Keratinocyte (primary cell): ENCODE measurements around the gene IL22RA1. TPM values are rescaled to one million over a fixed set of nuclear protein-coding genes. Genes with fewer than 3 reads are reported as not detected.

Experiments
- DNase-seq: peaks from one replicate; pipeline ENCODE4 v3.0.0-alpha.2; 2011; ENCODE audit warnings: low read depth, missing footprints, low spot score
- FAIRE-seq: peaks from 2 replicates; lab custom pipeline; 2011; peaks lifted over from hg19 to GRCh38; lab: Jason Lieb, UNC
- H2AFZ ChIP-seq: 2 replicates; pipeline ENCODE4 v1.6.0; 2012; ENCODE audit warnings: low read length, control low read depth, inconsistent platforms; ENCODE audit not compliant: control insufficient read depth
- H3K27ac ChIP-seq: 2 replicates; pipeline ENCODE4 v1.5.1; 2011; ENCODE audit warnings: low read length; ENCODE audit not compliant: control insufficient read depth, insufficient read depth
- H3K27me3 ChIP-seq: 3 replicates; pipeline ENCODE4 v1.6.0; 2011; ENCODE audit warnings: low read length; ENCODE audit not compliant: control insufficient read depth, insufficient read depth; ENCODE audit errors: extremely low read depth
- H3K36me3 ChIP-seq, 2 experiments: 2 replicates in 1 of 2; 3 replicates in 1 of 2; pipeline ENCODE4 v1.5.1; 2011; ENCODE audit warnings: low read length in 2 of 2, mild to moderate bottlenecking in 1 of 2; ENCODE audit not compliant: control insufficient read depth in 2 of 2, insufficient read depth in 2 of 2; ENCODE audit errors: extremely low read depth in 1 of 2
- H3K4me1 ChIP-seq: 3 replicates; pipeline ENCODE4 v1.5.1; 2011; ENCODE audit warnings: low read length; ENCODE audit not compliant: control insufficient read depth, insufficient read depth; ENCODE audit errors: extremely low read depth
- H3K4me2 ChIP-seq: 3 replicates; pipeline ENCODE4 v1.6.0; 2011; ENCODE audit warnings: low read depth, low read length; ENCODE audit not compliant: control insufficient read depth, insufficient read depth; ENCODE audit errors: extremely low read depth
- H3K4me3 ChIP-seq, 3 experiments: fragments of 200-600 bp in 1 of 3; sonication (generic) in 1 of 3; 2 replicates in 2 of 3; 3 replicates in 1 of 3; pipeline ENCODE4 v1.5.1; 2011 to 2016; ENCODE audit warnings: low read length in 3 of 3, mild to moderate bottlenecking in 3 of 3, control low read depth in 2 of 3, inconsistent platforms in 1 of 3, low read depth in 1 of 3, mixed read lengths in 1 of 3, mixed run types in 1 of 3, moderate library complexity in 1 of 3; ENCODE audit not compliant: control insufficient read depth in 2 of 3, insufficient read depth in 2 of 3; ENCODE audit errors: extremely low read depth in 1 of 3
- H3K79me2 ChIP-seq: 2 replicates; pipeline ENCODE4 v1.6.0; 2012; ENCODE audit warnings: low read length; ENCODE audit not compliant: control insufficient read depth, insufficient read depth
- H3K9ac ChIP-seq: 3 replicates; pipeline ENCODE4 v1.6.0; 2011; ENCODE audit warnings: low read length; ENCODE audit not compliant: control insufficient read depth, insufficient read depth; ENCODE audit errors: extremely low read depth
- H3K9me1 ChIP-seq: 3 replicates; pipeline ENCODE4 v1.6.0; 2011; ENCODE audit warnings: low read length; ENCODE audit not compliant: control insufficient read depth, insufficient read depth; ENCODE audit errors: extremely low read depth
- H3K9me3 ChIP-seq: 2 replicates; pipeline ENCODE4 v1.5.1; 2012; ENCODE audit warnings: low read depth, low read length; ENCODE audit not compliant: control insufficient read depth
- H4K20me1 ChIP-seq: 3 replicates; pipeline ENCODE4 v1.6.0; 2011; ENCODE audit warnings: low read length; ENCODE audit not compliant: control insufficient read depth, insufficient read depth; ENCODE audit errors: extremely low read depth
- EZH2 ChIP-seq: IDR thresholded peaks from one replicate; pipeline ENCODE4 v1.6.1; 2012; ENCODE audit warnings: inconsistent platforms, mild to moderate bottlenecking, low read length, moderate library complexity
- dilution Hi-C: fragments of 300-500 bp; cut with MboI; formaldehyde crosslinking; loops from one replicate; pipeline ENCODE4 v1.7.0; 2020; ENCODE audit warnings: low sequenced_read_pairs; ENCODE audit not compliant: extremely low pct_ligation_motif_present
- polyA plus RNA-seq, 5 experiments: library from polyadenylated mRNA; depleted of rRNA in 3 of 5; stranded (reverse) in 3 of 5; stranded (forward) in 1 of 5; unstranded in 1 of 5; fragments of >200 nt; gene quantifications; 1 replicate in 1 of 5; 2 replicates in 3 of 5; 3 replicates in 1 of 5; pipeline versions ENCODE4 v1.2.1 to v1.2.3, GENCODE V29; 2011 to 2012; ENCODE audit warnings: missing spikeins in 2 of 5, low read depth in 1 of 5, low replicate concordance in 1 of 5
- TF ChIP-seq, protein P1 (sequence below), 3 experiments: IDR thresholded peaks in 1 of 3; conservative IDR thresholded peaks in 1 of 3; optimal IDR thresholded peaks in 1 of 3; 2 replicates in 2 of 3; 3 replicates in 1 of 3; pipeline versions ENCODE3 to v1.5.1; 2011; ENCODE audit warnings: low read length in 3 of 3, mild to moderate bottlenecking in 3 of 3, moderate library complexity in 2 of 3, control low read depth in 1 of 3, inconsistent platforms in 1 of 3; ENCODE audit not compliant: insufficient read depth in 2 of 3; ENCODE audit errors: extremely low read depth in 1 of 3

Gene IL22RA1
- polyA plus RNA-seq, 1 donor (not counting 4 experiments of a cell fraction or from before 2014, with no cell fraction given) = 1.7 TPM

DNA sequence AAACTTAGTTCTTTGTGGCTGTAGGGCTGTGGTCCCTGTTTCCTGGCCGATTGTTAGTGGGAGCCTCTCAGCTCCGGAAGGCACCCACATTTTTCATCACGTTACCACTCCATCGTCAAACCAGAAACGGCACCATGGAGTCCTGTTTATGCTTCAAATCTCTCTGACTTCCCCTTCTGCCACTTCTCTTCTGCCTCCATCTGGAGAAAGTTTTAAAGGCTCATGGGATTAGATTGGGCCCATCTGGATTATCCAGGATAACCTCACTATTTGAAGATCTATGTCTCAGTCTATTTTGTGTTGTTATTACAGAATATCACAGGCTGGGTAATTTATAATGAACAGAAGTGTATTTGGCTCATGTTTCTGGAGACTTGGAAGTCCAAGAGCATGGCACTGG is 19.3 kb upstream of the IL22RA1 start:
- no peaks in the 10 kb centered on the region for H3K27me3 ChIP-seq
- no peak overlapping the region for H3K9ac ChIP-seq
- H2AFZ ChIP-seq = no peak overlapping the region
- FAIRE-seq = no peak
- no peak overlapping the region for H3K4me3 ChIP-seq
- no peaks in the 10 kb centered on the region for H3K79me2 ChIP-seq
- no peaks in the 10 kb centered on the region for H4K20me1 ChIP-seq
- H3K4me1 ChIP-seq = no peaks in the 10 kb centered on the region
- H3K27ac ChIP-seq = no peak overlapping the region
- DNase-seq = no peak
- H3K9me3 ChIP-seq = no peaks in the 10 kb centered on the region
- peaks cover 3% of the 10 kb centered on the region for H3K9me1 ChIP-seq
- peaks cover 6 to 7% of the 10 kb centered on the region in 2 experiments for H3K36me3 ChIP-seq
- TF ChIP-seq EZH2 = no peak
- TF ChIP-seq, protein P1, sequence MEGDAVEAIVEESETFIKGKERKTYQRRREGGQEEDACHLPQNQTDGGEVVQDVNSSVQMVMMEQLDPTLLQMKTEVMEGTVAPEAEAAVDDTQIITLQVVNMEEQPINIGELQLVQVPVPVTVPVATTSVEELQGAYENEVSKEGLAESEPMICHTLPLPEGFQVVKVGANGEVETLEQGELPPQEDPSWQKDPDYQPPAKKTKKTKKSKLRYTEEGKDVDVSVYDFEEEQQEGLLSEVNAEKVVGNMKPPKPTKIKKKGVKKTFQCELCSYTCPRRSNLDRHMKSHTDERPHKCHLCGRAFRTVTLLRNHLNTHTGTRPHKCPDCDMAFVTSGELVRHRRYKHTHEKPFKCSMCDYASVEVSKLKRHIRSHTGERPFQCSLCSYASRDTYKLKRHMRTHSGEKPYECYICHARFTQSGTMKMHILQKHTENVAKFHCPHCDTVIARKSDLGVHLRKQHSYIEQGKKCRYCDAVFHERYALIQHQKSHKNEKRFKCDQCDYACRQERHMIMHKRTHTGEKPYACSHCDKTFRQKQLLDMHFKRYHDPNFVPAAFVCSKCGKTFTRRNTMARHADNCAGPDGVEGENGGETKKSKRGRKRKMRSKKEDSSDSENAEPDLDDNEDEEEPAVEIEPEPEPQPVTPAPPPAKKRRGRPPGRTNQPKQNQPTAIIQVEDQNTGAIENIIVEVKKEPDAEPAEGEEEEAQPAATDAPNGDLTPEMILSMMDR (optimal IDR thresholded peaks at IDR 0.05 in 1 of 3, IDR thresholded peaks at IDR 0.05 in 1 of 3, conservative IDR thresholded peaks at IDR 0.05 in 1 of 3; ENCODE audit: extremely low read depth in 1 of 3, insufficient read depth in 2 of 3, low read length in 3 of 3) = no peak
- no peak overlapping the region for H3K4me2 ChIP-seq
- dilution Hi-C loops = no loop called here

DNA sequence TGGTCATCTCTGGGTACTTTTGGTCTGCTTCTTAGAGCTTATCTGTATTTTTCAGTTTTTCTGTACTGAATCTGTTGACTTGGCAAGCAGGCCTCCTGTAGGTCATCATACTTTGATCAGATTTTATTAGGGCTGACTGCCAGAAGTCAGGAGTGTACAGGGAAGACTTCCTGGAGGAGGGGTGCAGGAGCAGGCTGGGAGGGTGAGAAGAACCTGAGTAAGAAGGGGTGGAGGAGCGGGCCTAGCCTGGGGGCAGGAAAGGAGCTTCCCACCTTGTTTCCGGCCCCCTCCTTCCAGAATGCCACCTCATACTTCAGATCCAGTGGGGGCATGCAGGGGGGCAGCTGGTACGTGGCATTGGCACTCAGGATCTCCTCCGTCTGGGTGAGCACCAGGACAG is 18.3 kb upstream of the IL22RA1 start:
- no peak overlapping the region for H3K9ac ChIP-seq
- H3K4me3 ChIP-seq = no peak overlapping the region
- no peak for FAIRE-seq
- H3K9me1 ChIP-seq = peaks cover 3% of the 10 kb centered on the region
- no peaks in the 10 kb centered on the region for H3K4me1 ChIP-seq
- no peak for TF ChIP-seq EZH2
- TF ChIP-seq, protein P1 (optimal IDR thresholded peaks at IDR 0.05 in 1 of 3, IDR thresholded peaks at IDR 0.05 in 1 of 3, conservative IDR thresholded peaks at IDR 0.05 in 1 of 3; ENCODE audit: extremely low read depth in 1 of 3, insufficient read depth in 2 of 3, low read length in 3 of 3) = no peak
- H3K9me3 ChIP-seq = no peaks in the 10 kb centered on the region
- dilution Hi-C loops = no loop called here
- H3K79me2 ChIP-seq = no peaks in the 10 kb centered on the region
- H3K36me3 ChIP-seq = peaks cover 6 to 7% of the 10 kb centered on the region in 2 experiments
- H4K20me1 ChIP-seq = no peaks in the 10 kb centered on the region
- DNase-seq = no peak
- no peak overlapping the region for H3K27ac ChIP-seq
- no peaks in the 10 kb centered on the region for H3K27me3 ChIP-seq
- no peak overlapping the region for H3K4me2 ChIP-seq
- H2AFZ ChIP-seq = no peak overlapping the region
